HFFc6 (cell line): ENCODE results near the gene PWP2. TPM values are rescaled to one million over a fixed set of nuclear protein-coding genes. Genes with fewer than 3 reads are reported as not detected.

Experiments used
- total RNA-seq, 6 experiments: library from RNA; stranded (reverse); fragmentation: NEBNext Ultra II Directional; extraction: Animal tissue kit (Norgen Biotek cat#: 25700); gene quantifications; 2 replicates in 1 of 6; 3 replicates in 5 of 6; pipeline ENCODE4 v1.2.3, GENCODE V29; 2021

PWP2 gene
- total RNA-seq, 6 experiments from 2014 or later = 13.7 to 20.0 (median 16.6) TPM

Other genes with a start within 250 kb of the PWP2 start
- gene AGPAT3, start 242.2 kb upstream of the PWP2 start, total RNA-seq = 100 to 1,000 TPM in 2 of 6 experiments, 10 to 100 TPM in 4; 94.6 to 114 (median 97.8) TPM
- 10 to 100 TPM; 24.1 to 29.4 (median 27.7) TPM for gene TRAPPC10, start 95.1 kb upstream of the PWP2 start, total RNA-seq
- 10 to 100 TPM; 13.1 to 17.5 (median 15.3) TPM for gene GATD3, start 26.3 kb downstream of the PWP2 start, total RNA-seq
- gene ICOSLG, start 133.5 kb downstream of the PWP2 start, total RNA-seq = under 1 TPM; 0.07 to 0.47 (median 0.33) TPM
- not detected for gene DNMT3L, start 154.5 kb downstream of the PWP2 start, total RNA-seq
- gene AIRE, start 178.5 kb downstream of the PWP2 start, total RNA-seq = under 1 TPM in 2 of 6 experiments, not detected in 4; 0.05 to 0.12 TPM
- 100 to 1,000 TPM; 100 to 123 (median 107) TPM for gene PFKL, start 192.7 kb downstream of the PWP2 start, total RNA-seq
- 10 to 100 TPM in 3 of 6 experiments, 1 to 10 TPM in 3; 7.5 to 13.0 (median 9.7) TPM for gene CFAP410, start 232.0 kb downstream of the PWP2 start, total RNA-seq
- under 1 TPM in 4 of 6 experiments, not detected in 2; 0.09 to 0.31 (median 0.20) TPM for gene TRPM2, start 246.2 kb downstream of the PWP2 start, total RNA-seq